ENCODE results near the gene NAPEPLD.
"Not testable (repeated sequence)": the region's sequence is repeated elsewhere in the genome, so short reads cannot be mapped to it uniquely, and the experiment has no call there.

The NAPEPLD gene

DNA sequence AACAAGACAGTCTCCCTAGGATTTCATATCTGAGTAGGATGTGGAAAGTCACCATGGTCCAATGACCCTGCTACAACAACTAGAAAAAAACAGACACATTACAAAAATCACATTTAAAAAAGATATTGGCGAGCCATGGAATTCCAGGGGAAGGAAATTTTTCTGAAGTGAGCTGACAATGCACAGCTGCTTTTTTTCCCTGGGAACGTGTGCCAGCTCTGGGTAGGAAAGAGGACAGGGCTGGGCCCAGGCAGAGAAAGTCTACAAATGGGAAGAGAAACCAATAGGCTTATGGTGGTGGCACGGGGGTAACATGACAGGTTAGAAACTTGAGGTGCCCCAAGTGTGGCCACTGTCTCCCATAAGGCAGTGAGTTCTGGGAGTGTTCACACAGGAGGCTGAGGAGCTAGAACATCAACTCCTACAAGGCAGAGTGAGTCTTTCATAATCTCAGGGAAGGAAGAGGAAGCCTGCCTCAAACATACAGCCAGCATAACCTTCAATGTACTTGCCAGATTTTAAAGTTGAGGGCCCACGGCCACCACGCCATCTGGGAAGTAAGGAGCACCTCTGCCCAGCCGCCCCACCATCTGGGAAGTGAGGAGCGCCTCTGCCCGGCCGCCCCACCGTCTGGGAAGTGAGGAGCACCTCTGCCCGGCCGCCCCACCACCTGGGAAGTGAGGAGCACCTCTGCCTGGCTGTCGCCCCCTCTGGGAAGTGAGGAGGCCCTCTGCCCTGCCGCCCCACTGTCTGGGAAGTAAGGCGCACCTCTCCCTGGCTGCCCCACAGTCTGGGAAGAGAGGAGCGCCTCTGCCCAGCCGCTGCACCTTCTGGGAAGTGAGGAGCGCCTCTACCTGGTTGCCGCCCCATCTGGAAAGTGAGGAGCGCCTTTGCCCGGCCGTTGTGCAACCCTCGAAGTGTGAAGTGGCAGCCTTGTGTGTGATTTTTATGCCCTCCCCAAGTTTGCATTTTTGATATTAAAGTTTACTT lies 80.2 kb downstream of the NAPEPLD start:
- DNase-seq (ENCODE audit: low read depth in 3 of 3), result no peak

DNA sequence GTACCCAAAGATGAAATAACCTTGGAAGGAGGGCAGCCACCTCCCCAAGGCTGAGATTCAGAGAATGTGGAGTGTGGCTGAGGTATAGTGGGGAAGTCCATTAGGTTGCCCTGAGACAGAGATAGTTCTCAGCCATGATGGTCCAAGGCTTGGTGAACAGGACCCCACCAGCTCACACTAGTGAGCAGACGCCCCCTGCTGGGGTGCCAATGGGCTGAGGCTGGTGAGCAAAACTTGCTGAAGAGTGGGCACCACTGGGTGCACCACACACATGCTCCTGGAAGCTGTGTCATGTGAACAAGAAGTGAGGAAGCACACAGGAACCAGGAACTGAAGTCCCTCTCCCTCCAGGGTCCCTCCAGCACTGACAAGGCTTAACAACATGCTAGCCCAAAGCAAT lies 83.2 kb downstream of the NAPEPLD start:
- peak in 2 of 3 donors; percentile 18 to 24 for DNase-seq (ENCODE audit: low read depth in 3 of 3)

DNA sequence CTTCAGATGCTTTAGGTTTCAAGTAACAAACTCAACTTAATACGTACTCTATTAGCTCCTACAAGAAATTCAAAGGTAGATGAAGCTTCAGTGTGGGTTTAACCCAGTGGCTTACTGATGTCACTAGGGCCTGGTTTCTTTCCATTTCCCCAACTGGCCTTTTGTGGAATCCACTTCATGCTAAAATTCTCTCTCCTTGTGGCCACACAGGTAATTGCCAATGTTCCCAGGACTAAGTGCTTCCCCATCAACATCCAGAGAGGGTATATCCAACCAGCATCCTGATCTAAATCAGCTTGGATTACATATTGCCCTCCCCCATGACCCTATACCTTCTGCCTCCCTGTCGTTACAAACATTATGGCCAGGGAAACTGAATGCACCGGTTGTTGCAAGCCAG lies 85.0 kb downstream of the NAPEPLD start:
- DNase-seq (ENCODE audit: low read depth in 3 of 3), result no peak

- DNase-seq (ENCODE audit: low read depth in 3 of 3), result no peak
These were observed 89.4 kb downstream of the NAPEPLD start for GRCh38 chr7:103059471-103059870.

GRCh38 chr7:103058122-103058521 lies 90.8 kb downstream of the NAPEPLD start:
- no peak for DNase-seq (ENCODE audit: low read depth in 3 of 3)

GRCh38 chr7:103056006-103056405 lies 92.9 kb downstream of the NAPEPLD start:
- not testable (repeated sequence) for DNase-seq (ENCODE audit: low read depth in 3 of 3)

DNA sequence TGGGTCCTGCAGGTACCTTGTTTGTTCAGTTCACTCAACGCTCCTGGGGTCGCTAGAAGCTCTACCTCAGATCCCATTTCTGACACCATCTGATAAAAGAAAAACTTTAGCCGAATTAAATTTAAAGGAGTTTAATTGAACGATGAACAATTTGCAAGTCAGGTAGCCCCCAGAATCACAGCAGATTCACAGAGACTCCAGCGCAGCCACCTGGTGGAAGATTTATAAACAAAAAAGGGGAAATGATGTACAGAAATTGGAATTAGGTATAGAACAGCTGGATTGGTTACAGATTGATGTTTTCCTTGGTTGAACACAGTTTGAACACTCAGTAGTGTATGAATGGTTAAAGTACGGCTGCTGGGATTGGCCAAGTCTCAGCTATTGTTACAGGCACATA lies 97.4 kb downstream of the NAPEPLD start:
- DNase-seq (ENCODE audit: low read depth in 3 of 3), result no peak

Data from stimulated activated CD4-positive, alpha-beta T cell treated with anti-CD3 and anti-CD28 coated beads, TNF-alpha, amount 100 ng/mL, for 48 hours (primary cell).